Measurements from ENCODE around the gene JPH2.

JPH2 gene

DNA sequence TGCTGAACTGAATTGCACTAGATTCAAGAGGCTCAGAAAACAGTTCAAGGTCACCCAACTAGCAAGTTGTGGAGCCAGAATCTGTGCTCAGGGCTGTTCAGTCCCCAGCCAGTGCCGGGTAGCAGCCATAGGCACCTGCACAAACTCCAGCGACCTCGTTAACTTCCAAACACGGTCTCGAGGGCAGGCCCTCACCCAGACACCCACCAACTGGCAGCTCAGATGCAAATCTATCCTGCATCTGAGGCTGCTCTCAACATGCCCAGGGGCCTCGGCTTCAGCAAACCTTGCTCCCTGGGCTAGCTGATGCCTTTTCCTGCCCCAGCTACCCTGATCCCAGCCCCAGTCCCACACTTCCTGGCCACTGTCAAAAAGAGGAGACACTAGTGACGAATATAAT lies 3.7 kb downstream of the JPH2 start:
- TF ChIP-seq, protein P1, sequence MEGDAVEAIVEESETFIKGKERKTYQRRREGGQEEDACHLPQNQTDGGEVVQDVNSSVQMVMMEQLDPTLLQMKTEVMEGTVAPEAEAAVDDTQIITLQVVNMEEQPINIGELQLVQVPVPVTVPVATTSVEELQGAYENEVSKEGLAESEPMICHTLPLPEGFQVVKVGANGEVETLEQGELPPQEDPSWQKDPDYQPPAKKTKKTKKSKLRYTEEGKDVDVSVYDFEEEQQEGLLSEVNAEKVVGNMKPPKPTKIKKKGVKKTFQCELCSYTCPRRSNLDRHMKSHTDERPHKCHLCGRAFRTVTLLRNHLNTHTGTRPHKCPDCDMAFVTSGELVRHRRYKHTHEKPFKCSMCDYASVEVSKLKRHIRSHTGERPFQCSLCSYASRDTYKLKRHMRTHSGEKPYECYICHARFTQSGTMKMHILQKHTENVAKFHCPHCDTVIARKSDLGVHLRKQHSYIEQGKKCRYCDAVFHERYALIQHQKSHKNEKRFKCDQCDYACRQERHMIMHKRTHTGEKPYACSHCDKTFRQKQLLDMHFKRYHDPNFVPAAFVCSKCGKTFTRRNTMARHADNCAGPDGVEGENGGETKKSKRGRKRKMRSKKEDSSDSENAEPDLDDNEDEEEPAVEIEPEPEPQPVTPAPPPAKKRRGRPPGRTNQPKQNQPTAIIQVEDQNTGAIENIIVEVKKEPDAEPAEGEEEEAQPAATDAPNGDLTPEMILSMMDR (IDR thresholded peaks at IDR 0.05; ENCODE audit: borderline replicate concordance, control extremely low read depth, extremely low read depth, insufficient read depth, missing control alignments), result no peak
- in situ Hi-C loops (cut with MboI; ENCODE audit: low sequenced_read_pairs, unreplicated experiment), result loop anchor here (10.0 kb wide), 1 partner anchor 68 kb away; no protein-coding TSS in a partner anchor
- no peak for DNase-seq (ENCODE audit: low spot score)

DNA sequence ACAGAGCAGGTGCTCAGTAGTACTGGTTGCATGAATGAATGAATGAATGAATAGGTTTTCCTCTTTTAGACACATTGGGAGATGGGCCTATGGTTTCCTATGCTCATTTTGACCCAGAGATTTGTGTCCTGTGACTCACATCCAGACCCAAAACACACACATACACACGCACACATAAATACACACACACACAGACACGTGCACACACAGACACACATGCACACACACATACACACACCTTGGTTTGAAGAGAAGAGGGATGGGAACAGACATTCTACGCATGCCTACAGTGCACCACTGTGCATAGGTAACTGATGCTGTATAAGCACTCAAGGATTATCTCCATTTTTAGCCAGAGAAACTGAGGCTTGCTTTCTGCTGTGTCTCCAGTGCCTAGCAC lies 4.1 kb downstream of the JPH2 start:
- TF ChIP-seq, protein P1 (IDR thresholded peaks at IDR 0.05; ENCODE audit: borderline replicate concordance, control extremely low read depth, extremely low read depth, insufficient read depth, missing control alignments), result no peak
- in situ Hi-C loops (cut with MboI; ENCODE audit: low sequenced_read_pairs, unreplicated experiment), result loop anchor here (10.0 kb wide), 1 partner anchor 68 kb away; no protein-coding TSS in a partner anchor
- DNase-seq (ENCODE audit: low spot score), result no peak

DNA sequence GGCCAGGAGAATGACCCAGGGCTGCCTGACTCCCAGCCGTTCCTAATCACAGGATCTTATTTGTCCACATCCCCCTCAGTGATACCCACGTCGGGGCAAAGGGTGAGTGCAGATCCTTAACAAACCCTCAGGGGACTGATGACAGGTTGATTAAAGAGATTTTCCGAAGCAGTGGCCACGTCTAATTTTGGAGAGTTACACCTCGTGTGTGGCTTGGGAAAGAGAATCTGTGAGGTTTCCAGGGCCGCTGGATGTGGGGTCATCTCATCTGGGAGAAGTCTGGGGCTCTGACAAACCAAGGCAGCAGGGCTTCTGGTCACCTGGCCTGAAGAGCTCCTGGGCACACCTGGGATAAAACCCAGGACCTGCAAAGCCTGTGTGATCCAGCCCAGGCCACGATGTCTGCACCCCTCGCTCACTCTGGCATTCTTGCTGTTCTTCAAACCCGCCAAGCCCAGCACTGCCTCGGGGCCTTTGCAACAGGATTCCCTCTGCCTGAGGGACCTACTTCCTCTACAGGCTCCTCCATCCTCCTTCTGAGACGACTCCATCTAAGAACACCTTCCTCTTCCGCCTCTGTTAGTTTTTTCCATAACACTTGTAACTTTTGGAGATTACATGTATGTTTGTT lies 4.7 kb downstream of the JPH2 start:
- TF ChIP-seq, protein P1 (IDR thresholded peaks at IDR 0.05; ENCODE audit: borderline replicate concordance, control extremely low read depth, extremely low read depth, insufficient read depth, missing control alignments), result no peak
- in situ Hi-C loops (cut with MboI; ENCODE audit: low sequenced_read_pairs, unreplicated experiment), result loop anchor here (10.0 kb wide), 1 partner anchor 67 kb away; no protein-coding TSS in a partner anchor
- no peak for DNase-seq (ENCODE audit: low spot score)

DNA sequence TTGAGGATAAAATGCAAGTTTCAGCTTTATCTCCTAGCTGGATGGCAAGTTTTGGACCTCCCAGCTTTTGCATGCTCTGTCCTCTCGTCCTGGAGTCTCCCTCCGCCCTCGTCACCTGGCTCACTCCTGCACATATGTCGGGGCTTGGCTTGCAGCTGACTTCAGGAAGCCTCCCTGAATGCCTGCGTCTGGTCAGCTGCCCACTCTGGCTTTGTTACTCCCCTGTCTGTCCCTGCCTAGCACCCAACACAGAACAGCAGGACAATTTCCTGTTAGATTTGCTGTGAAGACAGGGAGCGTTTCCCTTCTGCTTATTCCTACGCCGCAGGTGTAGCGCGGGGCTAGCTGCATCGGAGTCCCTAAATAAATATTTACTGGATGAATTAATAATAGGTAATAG lies 5.4 kb downstream of the JPH2 start:
- DNase-seq (ENCODE audit: low spot score), result no peak
- in situ Hi-C loops (cut with MboI; ENCODE audit: low sequenced_read_pairs, unreplicated experiment), result loop anchor here (10.0 kb wide), 1 partner anchor 67 kb away; no protein-coding TSS in a partner anchor
- TF ChIP-seq, protein P1 (IDR thresholded peaks at IDR 0.05; ENCODE audit: borderline replicate concordance, control extremely low read depth, extremely low read depth, insufficient read depth, missing control alignments), result no peak

DNA sequence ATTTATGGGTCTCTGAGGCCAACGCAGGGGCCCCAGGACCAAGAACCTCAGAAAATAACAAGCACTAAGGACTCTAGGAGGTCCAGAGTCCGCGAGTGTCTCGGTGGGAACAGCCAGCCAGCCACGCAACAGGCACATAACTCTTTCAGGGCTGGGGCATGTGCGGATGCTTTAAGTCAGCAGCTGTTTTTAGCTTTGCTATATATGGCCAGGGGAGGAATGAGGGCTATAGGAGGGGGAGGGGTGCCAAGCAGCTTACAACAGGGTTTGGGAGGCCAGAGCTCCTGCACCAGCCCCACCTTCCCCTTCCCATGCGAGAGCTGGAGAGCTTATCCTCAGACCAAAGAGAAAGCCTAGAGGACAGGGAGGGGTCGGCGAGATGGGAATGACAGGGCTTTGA lies 6.2 kb downstream of the JPH2 start:
- TF ChIP-seq, protein P1 (IDR thresholded peaks at IDR 0.05; ENCODE audit: borderline replicate concordance, control extremely low read depth, extremely low read depth, insufficient read depth, missing control alignments), result no peak
- no peak for DNase-seq (ENCODE audit: low spot score)
- in situ Hi-C loops (cut with MboI; ENCODE audit: low sequenced_read_pairs, unreplicated experiment), result loop anchor here (10.0 kb wide), 1 partner anchor 66 kb away; no protein-coding TSS in a partner anchor

DNA sequence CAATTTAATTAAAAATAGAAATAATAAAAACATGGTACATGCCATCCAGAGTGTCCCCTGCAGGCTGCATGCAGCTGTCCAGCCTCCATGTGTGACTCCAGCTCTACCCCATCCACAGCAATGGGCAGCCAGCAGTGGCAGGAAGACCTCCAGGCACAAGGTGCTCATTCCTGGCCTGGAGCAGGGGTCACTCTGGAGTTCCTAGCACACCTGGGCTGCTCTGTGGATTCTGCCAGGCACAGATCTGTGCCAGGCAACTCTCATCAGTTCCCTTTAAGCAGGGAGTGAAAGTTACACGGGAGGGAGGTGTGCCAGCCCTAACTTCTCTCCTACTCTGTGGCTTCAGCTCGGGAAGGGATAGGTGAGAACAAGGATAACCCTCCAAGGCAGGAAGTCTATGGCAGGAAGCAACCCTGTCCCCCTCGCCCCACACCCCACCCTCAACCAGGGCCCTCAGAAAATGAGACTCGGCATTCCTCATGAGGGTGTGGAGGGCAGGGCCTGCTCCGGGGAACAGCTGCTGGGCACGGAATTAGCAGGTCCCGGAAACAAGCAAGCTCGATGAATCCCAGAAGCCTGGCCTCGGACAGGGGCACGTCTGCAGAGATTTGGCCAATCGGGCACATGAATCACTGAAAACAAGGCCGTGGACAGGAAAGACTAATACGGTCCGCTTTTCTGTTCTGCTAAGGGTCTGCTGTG lies 10.0 kb downstream of the JPH2 start:
- in situ Hi-C loops (cut with MboI; ENCODE audit: low sequenced_read_pairs, unreplicated experiment), result no loop called here
- DNase-seq (ENCODE audit: low spot score), result no peak
- TF ChIP-seq, protein P1 (IDR thresholded peaks at IDR 0.05; ENCODE audit: borderline replicate concordance, control extremely low read depth, extremely low read depth, insufficient read depth, missing control alignments), result no peak
